KMS-11 (cell line): ENCODE data around the gene POLN.

Experiments
- H2AFZ ChIP-seq: fragments of 200-600 bp; sonication (generic); 2 replicates; pipeline ENCODE4 v1.6.1; 2016; ENCODE audit warnings: antibody characterized with exemption, mixed run types, low read depth
- H3K27ac ChIP-seq: fragments of 200-600 bp; sonication (generic); 2 replicates; pipeline ENCODE4 v1.6.1; 2016; ENCODE audit warnings: mild to moderate bottlenecking, mixed run types
- H3K27me3 ChIP-seq: fragments of 200-600 bp; sonication (generic); 2 replicates; pipeline ENCODE4 v1.6.1; 2017; ENCODE audit warnings: mild to moderate bottlenecking, low read depth, mixed run types, moderate library complexity; ENCODE audit not compliant: insufficient read depth
- H3K36me3 ChIP-seq: fragments of 200-600 bp; sonication (generic); 2 replicates; pipeline ENCODE4 v1.6.1; 2017; ENCODE audit warnings: mild to moderate bottlenecking, mixed run types; ENCODE audit not compliant: insufficient read depth
- H3K4me1 ChIP-seq: fragments of 200-600 bp; sonication (generic); 2 replicates; pipeline ENCODE4 v1.6.1; 2016; ENCODE audit warnings: mild to moderate bottlenecking, low read depth, mixed run types; ENCODE audit not compliant: poor library complexity, severe bottlenecking
- H3K4me2 ChIP-seq: fragments of 200-600 bp; sonication (generic); 2 replicates; pipeline ENCODE4 v1.7.0; 2016; ENCODE audit warnings: mild to moderate bottlenecking, mixed run types
- H3K4me3 ChIP-seq: fragments of 200-600 bp; sonication (generic); IDR thresholded peaks from 2 replicates; pipeline ENCODE4 v1.6.1; 2017; ENCODE audit warnings: low read depth, low read length, mixed read lengths; ENCODE audit not compliant: insufficient read depth
- H3K79me2 ChIP-seq: fragments of 200-600 bp; sonication (generic); 2 replicates; pipeline ENCODE4 v1.6.1; 2016; ENCODE audit warnings: low read depth, mixed run types; ENCODE audit not compliant: insufficient read depth
- H3K9ac ChIP-seq: fragments of 200-600 bp; sonication (generic); 2 replicates; pipeline ENCODE4 v1.6.1; 2016; ENCODE audit warnings: mild to moderate bottlenecking, mixed run types
- H4K20me1 ChIP-seq: fragments of 200-600 bp; sonication (generic); 2 replicates; pipeline ENCODE4 v1.6.1; 2016; ENCODE audit warnings: mild to moderate bottlenecking, mixed run types; ENCODE audit not compliant: insufficient read depth
- CTCF ChIP-seq: fragments of 200-600 bp; sonication (generic); conservative IDR thresholded peaks from 2 replicates; pipeline ENCODE4 v1.6.1; 2017; ENCODE audit warnings: low read depth, mild to moderate bottlenecking, antibody characterized with exemption, low read length, moderate library complexity, mixed read lengths

Gene POLN

DNA sequence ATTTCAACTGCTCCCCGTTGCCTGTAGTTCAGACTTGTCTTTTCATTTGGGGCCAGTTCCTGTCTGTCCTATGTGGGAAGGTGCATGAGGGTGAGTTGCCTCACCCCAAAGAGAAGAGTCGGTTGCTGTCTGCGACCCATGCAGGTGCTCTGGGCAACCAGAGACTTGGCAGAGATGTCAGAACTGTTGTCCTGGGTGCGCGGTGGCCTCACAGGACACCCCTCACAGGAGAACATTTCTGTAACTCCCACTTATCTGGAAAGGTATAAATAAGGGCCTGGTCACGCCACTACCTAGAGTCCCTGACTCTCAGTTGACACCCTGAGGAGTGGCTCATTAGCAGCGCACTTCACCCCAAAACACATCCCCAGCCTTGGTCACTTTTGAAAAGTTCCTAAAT lies 192.5 kb downstream of the POLN start:
- Histone ChIP-seq H3K4me1 (no peaks in the 10 kb centered on the region), H3K4me2 (no peak overlapping the region), H3K27me3 (no peaks in the 10 kb centered on the region), H3K79me2 (no peaks in the 10 kb centered on the region), H4K20me1 (no peaks in the 10 kb centered on the region), H3K9ac (no peak overlapping the region), H3K27ac (no peak overlapping the region), H2AFZ (no peak overlapping the region), H3K36me3 (no peaks in the 10 kb centered on the region), H3K4me3 (no peak overlapping the region)
- TF ChIP-seq CTCF: no peak

DNA sequence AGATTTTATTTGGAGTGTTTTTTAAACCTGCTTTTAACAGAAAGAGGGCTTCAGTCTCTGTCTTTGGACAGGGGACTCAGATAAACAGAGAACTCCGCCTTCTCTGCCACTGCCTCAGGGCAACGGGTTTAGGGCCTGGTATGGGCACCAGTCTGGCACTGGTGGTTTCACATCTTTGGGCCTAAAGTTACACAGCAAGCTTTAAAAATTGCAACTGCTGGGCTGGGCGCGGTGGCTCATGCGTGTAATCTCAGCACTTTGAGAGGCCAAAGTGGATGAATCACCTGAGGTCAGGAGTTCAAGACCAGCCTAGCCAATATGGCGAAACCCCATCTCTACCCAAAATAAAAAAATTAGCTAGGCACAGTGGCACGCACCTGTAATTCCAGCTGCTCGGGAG lies 193.1 kb downstream of the POLN start:
- H3K27ac ChIP-seq: no peak overlapping the region
- no peaks in the 10 kb centered on the region for H3K27me3 ChIP-seq
- H3K79me2 ChIP-seq: no peaks in the 10 kb centered on the region
- H3K36me3 ChIP-seq: no peaks in the 10 kb centered on the region
- H3K4me2 ChIP-seq: no peak overlapping the region
- TF ChIP-seq CTCF: no peak
- no peaks in the 10 kb centered on the region for H3K4me1 ChIP-seq
- no peaks in the 10 kb centered on the region for H4K20me1 ChIP-seq
- no peak overlapping the region for H3K9ac ChIP-seq
- H3K4me3 ChIP-seq: no peak overlapping the region
- H2AFZ ChIP-seq: no peak overlapping the region

DNA sequence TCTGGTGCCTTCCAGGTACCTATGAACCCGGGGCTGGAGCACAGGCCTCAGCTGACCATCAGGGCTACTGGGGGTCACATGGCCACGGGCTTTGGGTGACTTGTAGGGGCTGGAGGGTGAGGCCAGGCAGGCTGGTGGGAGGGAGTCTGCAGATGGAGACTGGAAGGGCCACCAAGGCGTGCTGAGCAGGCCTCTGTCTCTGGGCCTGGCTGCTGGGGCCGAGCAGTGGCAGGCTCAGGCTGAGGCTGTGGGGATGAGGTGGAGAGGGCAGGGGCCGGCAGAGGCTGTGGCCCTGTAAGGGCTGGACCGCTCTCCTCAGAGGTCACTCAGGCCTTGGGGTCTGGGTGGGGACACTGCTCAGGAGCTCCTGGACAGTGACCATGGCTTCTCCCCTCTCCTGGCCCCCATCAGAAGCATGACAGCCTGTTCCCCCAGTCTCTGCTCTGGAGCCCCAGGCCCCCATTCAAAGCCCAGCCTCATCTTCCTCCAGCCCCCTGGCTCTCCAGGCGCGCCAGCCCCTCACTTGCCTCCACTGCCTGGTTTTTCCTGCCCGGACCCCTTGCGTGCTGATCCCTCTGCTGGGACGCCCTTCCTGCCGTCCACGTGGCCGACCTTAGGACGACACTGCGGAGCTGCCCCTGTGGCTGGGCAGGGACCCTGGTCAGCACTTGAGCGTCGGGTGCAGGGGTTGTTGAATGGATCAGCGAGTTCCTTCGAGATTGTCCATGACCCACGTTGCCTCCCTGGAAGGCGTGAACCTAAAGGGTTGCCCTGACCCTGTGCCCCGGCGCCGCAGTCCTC lies 193.9 kb downstream of the POLN start:
- Histone ChIP-seq H3K4me2 (no peak overlapping the region), H3K9ac (no peak overlapping the region), H2AFZ (no peak overlapping the region), H3K27me3 (no peaks in the 10 kb centered on the region), H3K4me3 (no peak overlapping the region), H4K20me1 (no peaks in the 10 kb centered on the region), H3K4me1 (no peaks in the 10 kb centered on the region), H3K79me2 (no peaks in the 10 kb centered on the region), H3K27ac (no peak overlapping the region), H3K36me3 (no peaks in the 10 kb centered on the region)
- no peak for TF ChIP-seq CTCF

GRCh38 chr4:2047031-2047660 lies 194.8 kb downstream of the POLN start:
- TF ChIP-seq CTCF: no peak
- no peaks in the 10 kb centered on the region for H3K79me2 ChIP-seq
- no peak overlapping the region for H3K4me3 ChIP-seq
- no peaks in the 10 kb centered on the region for H4K20me1 ChIP-seq
- no peaks in the 10 kb centered on the region for H3K4me1 ChIP-seq
- H3K27ac ChIP-seq: no peak overlapping the region
- no peak overlapping the region for H2AFZ ChIP-seq
- no peaks in the 10 kb centered on the region for H3K36me3 ChIP-seq
- H3K9ac ChIP-seq: no peak overlapping the region
- no peaks in the 10 kb centered on the region for H3K27me3 ChIP-seq
- H3K4me2 ChIP-seq: no peak overlapping the region
